Fibroblast of gingiva (primary cell): ENCODE measurements around the gene OSMR.

Experiments used
- DNase-seq: peaks from one replicate; pipeline ENCODE4 v3.0.0-alpha.2; 2011; ENCODE audit warnings: low read depth

OSMR gene

DNA sequence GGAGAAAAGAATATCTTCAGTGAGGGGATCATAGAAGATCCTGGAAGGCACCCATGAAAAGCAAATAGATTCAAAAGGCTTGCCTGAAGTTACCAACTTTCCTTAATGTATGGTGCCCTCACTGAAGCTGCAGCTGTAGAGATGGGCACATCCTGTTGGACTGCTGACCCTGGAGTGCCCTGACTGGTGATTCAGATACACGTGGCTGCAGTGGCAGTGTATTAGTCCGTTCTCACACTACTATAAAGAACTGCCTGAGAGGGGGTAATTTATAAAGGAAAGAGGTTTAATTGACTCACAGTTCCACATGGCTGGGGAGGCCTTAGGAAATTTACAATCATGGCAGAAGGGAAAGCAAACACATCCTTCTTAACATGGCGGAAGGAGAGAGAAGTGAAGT lies 80.3 kb downstream of the OSMR start:
- DNase-seq: no peak

DNA sequence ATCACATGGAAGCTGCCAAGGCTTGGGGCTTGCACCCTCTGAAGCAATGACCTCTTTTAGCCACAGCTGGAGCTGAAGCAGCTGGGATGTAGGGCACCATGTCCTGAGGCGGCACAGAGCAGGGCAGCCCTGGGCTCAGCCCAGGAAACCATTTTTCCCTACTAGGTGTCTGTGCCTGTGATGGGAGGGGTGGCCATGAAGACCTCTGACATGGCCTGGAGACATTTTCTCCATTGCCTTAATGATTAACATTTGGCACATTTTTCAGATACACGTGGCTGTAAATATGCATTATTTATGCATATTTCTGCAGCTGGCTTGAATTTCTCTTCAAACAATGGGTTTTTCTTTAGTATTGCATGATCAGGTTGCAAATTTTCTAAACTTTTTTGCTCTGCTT lies 81.7 kb downstream of the OSMR start:
- peak; percentile 57 for DNase-seq

DNA sequence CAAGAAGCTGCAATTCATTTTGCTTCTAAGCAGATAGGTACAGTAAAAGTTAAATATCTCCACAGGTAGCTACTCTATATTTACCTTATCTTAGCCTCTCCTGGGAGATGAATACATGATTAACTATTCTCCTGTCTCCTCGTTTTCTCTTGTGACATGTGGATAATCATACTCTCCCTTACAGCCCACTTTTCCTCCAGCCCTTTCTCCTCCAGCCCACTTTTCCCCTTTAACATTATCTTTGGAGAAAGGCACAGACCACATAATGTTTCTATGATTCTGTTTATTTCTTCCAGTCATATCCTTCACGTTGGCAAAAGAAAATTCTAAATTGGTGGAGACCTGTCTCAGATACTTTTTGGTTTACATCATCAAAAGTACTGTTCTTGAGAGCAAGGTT lies 84.0 kb downstream of the OSMR start:
- no peak for DNase-seq

DNA sequence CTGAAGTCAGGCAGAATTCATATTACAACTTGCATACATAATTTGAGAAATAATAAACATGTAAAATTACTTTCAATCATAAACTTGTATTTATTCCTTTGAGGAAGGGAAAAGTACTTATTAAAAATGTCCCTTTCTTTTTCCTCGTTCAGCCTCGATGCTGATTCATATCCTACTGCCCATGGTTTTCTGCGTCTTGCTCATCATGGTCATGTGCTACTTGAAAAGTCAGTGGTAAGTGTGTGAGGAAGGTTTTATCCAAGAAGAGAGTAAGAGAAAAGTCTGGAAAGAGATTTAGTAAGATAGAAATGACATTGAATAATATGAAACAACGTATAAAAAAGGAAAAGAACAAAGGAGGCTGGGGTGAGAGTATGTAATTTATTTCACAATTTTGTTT lies 85.9 kb downstream of the OSMR start:
- DNase-seq: no peak

DNA sequence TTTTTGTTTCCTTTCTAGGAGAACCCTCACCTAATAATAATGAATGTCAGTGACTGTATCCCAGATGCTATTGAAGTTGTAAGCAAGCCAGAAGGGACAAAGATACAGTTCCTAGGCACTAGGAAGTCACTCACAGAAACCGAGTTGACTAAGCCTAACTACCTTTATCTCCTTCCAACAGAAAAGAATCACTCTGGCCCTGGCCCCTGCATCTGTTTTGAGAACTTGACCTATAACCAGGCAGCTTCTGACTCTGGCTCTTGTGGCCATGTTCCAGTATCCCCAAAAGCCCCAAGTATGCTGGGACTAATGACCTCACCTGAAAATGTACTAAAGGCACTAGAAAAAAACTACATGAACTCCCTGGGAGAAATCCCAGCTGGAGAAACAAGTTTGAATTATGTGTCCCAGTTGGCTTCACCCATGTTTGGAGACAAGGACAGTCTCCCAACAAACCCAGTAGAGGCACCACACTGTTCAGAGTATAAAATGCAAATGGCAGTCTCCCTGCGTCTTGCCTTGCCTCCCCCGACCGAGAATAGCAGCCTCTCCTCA lies 87.1 kb downstream of the OSMR start:
- DNase-seq: no peak

DNA sequence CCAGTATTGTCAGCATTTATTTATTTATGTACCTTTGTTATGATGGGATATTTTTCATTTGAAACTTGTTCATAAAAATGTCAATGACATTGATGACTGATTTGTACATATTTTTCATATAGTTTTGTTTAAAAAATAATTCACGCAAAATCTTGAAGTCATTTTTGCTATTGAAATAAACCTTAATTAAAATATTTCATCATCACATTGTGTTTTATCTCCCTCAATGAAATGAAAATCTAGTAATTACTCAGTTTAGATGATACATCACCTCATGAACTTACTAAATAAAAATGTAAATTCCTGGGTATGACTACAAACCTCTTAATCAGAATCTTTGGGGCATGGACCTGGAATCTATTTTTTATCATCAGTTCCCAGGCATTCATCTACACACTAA lies 89.6 kb downstream of the OSMR start:
- no peak for DNase-seq

DNA sequence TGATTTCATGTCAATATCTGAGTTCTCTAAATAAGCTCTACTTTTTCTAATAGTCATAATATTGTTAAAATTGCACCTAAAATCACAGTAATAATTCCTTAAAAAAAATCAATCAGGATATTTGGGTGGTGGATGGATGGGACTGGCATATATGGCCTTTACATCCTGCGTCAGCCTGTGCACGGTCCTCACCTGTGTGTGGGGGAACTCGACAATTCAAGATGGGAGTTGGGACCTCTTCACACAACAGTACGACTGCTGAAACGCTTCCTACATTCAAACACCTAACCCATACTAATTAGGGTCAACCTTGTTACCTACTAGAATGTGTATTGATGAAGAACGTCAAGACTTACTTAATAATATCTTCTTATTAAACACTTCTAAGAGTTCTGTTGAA lies 90.5 kb downstream of the OSMR start:
- DNase-seq: no peak

DNA sequence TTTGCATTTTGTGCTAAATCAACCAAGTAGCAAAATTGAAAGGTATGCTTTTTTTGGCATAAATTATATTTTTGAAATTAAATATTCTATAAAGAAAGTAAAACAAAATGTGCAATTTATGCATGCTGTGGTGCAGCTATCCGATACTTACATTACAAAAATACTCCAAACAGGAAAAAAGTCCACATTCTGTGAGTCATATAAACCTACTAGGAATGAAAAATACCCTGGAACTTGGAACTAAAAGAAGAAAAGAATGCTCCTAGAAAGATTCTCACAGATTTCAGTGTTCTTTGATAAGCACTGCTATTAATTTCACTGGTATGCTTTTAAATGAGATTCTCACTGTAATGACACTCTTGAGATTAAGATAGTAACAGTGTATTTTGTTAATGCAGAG lies 92.6 kb downstream of the OSMR start:
- no peak for DNase-seq

DNA sequence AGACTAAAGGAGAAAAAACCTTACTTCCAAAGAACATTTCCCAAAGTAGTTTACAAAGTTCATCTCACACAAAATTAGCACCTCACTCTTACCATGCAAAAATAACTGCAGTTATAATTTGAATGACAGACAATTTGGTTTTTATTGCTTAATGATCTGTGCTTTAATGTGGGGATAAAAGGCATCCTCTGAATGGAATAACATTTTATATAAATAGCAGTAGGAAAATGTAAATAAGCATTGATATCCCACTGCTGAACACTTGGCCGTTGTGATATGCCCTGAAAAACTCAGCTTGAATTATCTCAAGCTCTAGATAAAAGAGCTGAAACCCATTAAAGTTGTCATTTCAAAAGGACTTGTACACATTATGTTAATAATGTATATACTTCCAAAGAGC lies 93.2 kb downstream of the OSMR start:
- no peak for DNase-seq

DNA sequence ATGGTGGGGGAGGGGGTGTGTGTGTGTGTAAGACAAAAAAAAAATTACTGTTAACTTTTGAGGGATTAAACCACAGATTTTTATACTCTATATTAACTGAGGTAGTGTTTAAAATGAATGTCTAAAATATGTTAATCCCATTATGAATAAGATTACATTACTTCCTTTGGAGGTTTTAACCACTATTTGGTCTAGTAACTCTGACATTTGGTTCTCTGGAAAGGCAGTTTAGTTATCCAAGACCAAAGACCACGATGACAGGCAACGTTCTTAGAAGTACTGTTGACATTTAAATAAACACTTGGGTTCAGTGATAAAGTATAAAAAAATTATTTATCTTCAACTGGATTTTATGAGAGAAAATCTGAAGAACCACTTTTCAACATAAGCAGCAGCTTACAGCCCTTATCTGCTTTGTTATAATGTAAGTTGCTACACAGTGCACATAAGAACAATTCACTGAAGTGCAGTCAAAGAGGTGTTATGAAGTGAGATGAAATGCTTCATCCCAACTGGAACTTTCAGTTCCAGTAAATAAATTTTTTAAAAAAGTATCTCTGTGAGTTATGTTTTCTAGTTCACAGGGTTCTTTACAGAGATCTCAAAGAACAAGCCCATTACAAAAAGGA lies 94.5 kb downstream of the OSMR start:
- no peak for DNase-seq

DNA sequence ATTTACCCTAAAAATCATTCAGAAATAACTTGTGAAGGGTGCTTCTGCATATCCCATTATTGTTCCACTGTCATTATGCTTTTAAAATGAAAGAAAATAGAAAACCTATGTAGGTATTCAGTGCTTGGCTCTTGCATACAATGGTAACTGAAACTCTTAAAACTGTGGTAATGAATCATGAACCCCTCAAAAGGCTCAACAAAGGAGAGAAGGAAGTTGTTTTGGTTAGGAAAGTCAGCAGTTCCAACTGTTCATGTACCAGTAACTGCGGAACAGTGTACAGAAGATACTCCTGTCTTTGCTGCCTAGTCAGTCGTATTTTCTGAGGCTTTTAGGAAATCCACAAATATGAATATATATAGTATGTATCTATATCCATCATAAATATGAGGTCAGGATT lies 96.1 kb downstream of the OSMR start:
- DNase-seq: no peak

DNA sequence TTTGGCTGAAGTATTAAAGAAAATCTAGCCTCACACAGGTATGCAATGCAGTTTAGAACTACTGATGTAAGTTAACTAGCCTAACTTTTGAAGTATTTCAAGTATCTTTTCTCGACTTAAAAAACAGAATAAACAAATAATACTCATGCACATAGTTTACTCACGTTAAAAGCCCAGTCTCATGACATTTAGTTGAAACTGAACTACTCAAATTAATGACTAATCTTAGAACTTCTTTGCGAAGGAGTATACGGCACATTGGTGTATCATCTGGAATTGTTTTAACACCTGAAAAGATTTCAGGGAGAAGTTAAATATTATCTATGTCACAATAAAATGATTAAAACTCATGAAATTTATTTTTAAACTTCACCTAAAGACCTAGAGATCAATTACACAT lies 98.5 kb downstream of the OSMR start:
- DNase-seq: no peak

DNA sequence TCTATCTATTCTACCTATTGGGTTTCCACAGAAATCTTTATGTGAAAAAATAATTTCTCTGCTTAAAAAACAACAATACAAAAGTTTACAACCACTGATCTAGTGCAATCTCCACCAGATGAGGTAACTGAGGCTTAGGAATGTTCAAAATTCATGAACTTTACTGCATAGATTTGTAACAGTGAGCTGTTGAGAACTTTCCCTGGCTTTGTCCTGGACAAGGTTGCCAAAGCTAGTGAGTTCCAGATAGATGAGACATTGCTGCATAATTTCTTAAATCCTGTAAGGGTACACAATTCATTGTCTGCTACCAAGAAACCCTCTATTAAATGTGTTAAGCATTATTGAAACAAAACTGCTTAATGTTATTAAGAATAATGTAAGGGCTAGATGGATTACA lies 102.7 kb downstream of the OSMR start:
- peak; percentile 73 for DNase-seq

DNA sequence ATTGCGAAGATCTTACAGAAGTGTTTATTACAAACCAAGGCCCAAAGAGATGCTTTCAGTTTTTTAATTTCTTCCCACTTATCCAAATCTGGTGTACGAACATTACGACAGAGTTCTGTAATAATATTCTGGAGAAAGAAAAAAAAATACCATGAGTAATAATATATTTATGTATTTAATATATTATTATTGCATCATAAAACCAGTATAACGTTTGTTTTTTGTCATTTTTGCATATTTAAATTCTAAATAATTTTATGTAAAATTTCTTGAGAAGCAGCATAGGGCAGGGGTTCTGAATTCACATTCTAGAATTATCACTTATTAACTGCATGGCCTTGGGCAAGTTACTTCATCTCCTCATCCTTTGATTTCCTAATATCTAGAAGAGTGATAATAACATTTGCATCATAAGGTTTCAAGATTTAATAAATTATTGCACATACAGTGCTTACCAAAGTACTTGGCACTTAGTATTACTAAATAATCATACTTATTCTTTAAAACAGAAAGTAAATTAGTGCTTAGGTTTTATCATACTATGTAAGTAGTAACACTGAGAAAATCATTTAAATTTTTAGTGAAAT lies 107.7 kb downstream of the OSMR start:
- DNase-seq: no peak

DNA sequence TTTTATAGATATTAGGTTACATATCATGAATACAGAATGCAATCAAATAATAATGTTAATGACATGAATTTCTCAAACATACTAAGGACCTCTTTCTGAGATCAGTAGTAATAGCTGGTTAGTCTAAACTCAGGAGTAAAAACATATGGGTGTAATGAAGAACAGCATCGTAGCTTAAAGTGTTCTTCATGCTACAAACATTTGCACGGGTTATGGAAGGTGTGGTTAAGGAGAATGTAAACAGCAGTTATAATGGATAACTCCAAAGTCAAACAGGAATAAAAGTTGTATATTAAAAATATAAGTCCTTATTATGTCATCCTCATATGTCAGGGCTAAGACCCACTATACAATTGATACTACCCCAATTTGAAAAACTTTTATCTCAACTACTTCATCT lies 115.9 kb downstream of the OSMR start:
- DNase-seq: no peak

DNA sequence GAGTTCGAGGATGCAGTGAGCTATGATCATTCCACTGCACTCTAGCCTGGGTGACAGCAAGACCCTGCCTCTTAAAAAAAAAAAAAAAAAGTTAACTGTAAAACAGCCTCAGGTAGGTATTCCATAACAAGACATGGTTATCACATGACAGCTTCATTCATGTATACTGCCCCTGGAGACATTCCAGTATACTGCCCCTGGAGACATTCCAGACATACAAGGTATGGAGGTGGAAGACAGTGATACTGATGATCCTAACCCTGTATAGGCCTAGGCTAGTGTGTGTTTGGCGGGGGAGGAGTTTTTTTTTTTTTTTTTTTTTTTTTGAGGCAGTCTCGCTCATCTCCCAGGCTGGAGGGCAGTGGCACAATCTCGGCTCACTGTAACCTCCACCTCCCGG lies 122.9 kb downstream of the OSMR start:
- DNase-seq: no peak

DNA sequence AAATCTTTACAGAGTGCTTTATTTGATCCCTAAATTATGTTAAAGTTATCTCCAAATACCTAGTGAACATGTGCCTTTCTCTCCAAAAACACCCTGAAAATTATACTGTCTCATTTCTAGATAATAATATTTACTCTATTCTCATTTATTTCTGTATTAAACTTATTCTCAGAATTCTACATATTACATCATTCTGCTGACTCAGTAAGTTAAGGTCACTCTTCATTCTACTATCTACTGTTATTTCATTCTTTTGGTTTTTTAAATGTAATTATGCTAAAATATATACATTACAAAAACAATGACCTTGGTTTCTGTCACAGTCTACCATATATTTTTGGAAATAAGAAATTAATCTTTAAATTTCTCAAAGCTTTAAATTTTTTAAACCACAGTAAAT lies 132.2 kb downstream of the OSMR start:
- DNase-seq: no peak

DNA sequence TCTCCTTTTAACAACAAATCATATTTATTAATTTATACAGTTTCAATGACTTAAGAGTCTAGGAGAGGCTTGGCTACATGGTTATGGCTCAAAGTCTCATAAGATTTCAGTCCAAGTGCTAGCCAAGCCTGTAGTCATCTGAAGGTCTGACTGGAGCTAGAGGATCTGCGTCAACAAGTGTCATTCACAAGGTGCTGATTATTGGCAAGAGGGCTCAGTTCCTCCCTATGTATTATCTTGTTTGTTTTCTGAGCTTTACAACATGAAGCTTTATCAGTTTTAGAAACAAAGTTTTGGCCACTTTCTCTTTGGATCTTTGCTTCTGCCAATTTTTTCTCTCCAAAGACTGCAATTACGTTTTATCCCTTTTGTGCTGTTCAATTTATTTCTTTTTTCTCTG lies 133.7 kb downstream of the OSMR start:
- DNase-seq: no peak
